Fibroblast of lung (primary cell): ENCODE results near the gene MAN1A1. TPM values are rescaled to one million over a fixed set of nuclear protein-coding genes. Genes with fewer than 3 reads are reported as not detected.
A peak's percentile ranks its signal among the peaks of the same experiment; 100 is the strongest.

ENCODE experiments used
- DNase-seq, 2 donors: peaks; one replicate each; pipeline versions ENCODE4 v3.0.0 to v3.0.0-alpha.2; 2010; ENCODE audit warnings: low read depth in 2 of 2
- H2AFZ ChIP-seq: 2 replicates; pipeline ENCODE4 v1.5.1; 2012; ENCODE audit warnings: low read length, control low read depth, inconsistent platforms
- H3K27ac ChIP-seq: 2 replicates; pipeline ENCODE4 v1.5.1; 2011; ENCODE audit warnings: low read length, control low read depth; ENCODE audit not compliant: insufficient read depth
- H3K27me3 ChIP-seq: 2 replicates; pipeline ENCODE4 v1.5.1; 2011; ENCODE audit warnings: mild to moderate bottlenecking, low read length; ENCODE audit not compliant: control insufficient read depth, insufficient read depth
- H3K36me3 ChIP-seq: 2 replicates; pipeline ENCODE4 v1.5.1; 2011; ENCODE audit warnings: low read length; ENCODE audit not compliant: control insufficient read depth, insufficient read depth
- H3K4me1 ChIP-seq: 2 replicates; pipeline ENCODE4 v1.5.1; 2011; ENCODE audit warnings: low read length; ENCODE audit not compliant: control insufficient read depth, insufficient read depth; ENCODE audit errors: extremely low read depth
- H3K4me2 ChIP-seq: 2 replicates; pipeline ENCODE4 v1.5.1; 2011; ENCODE audit warnings: low read length, control low read depth; ENCODE audit not compliant: insufficient read depth; ENCODE audit errors: extremely low read depth
- H3K4me3 ChIP-seq, 4 experiments: fragments of 200-600 bp in 1 of 4; sonication (generic) in 1 of 4; replicated peaks in 1 of 4; 2 replicates each; pipeline ENCODE4 v1.5.1; 2011 to 2016; ENCODE audit warnings: low read length in 4 of 4, low read depth in 3 of 4, mild to moderate bottlenecking in 3 of 4, control low read depth in 2 of 4, inconsistent platforms in 1 of 4, mixed read lengths in 1 of 4; ENCODE audit not compliant: insufficient read depth in 1 of 4; ENCODE audit errors: control extremely low read depth in 1 of 4
- H3K79me2 ChIP-seq: 2 replicates; pipeline ENCODE4 v1.5.1; 2012; ENCODE audit warnings: mild to moderate bottlenecking, low read length, inconsistent platforms; ENCODE audit not compliant: control insufficient read depth, insufficient read depth
- H3K9ac ChIP-seq: 2 replicates; pipeline ENCODE4 v1.5.1; 2011; ENCODE audit warnings: mild to moderate bottlenecking, low read length, control low read depth; ENCODE audit not compliant: insufficient read depth
- H3K9me3 ChIP-seq: 2 replicates; pipeline ENCODE4 v1.5.1; 2012; ENCODE audit warnings: low read depth, low read length; ENCODE audit not compliant: control insufficient read depth, insufficient read depth
- H4K20me1 ChIP-seq: 2 replicates; pipeline ENCODE4 v1.5.1; 2011; ENCODE audit warnings: low read length; ENCODE audit not compliant: control insufficient read depth, insufficient read depth; ENCODE audit errors: extremely low read depth
- EZH2 ChIP-seq: IDR thresholded peaks from 2 replicates; pipeline ENCODE4 v1.5.1; 2012; ENCODE audit warnings: low read length, control low read depth, mild to moderate bottlenecking; ENCODE audit errors: missing control alignments
- polyA plus RNA-seq, 2 donors: library from polyadenylated mRNA; depleted of rRNA in 1 of 2; stranded (reverse) in 1 of 2; unstranded in 1 of 2; fragments of >200 nt; gene quantifications; 2 replicates each; pipeline ENCODE4 v1.2.1, GENCODE V29; 2011 to 2012; ENCODE audit warnings: missing spikeins in 1 of 2
- total RNA-seq: library from RNA; depleted of rRNA; stranded (reverse); fragments of >200 nt; gene quantifications from 2 replicates; pipeline ENCODE4 v1.2.1, GENCODE V29; 2014
- TF ChIP-seq, protein P1 (sequence below), 2 donors: IDR thresholded peaks in 1 of 2; conservative IDR thresholded peaks in 1 of 2; 1 replicate in 1 of 2; 2 replicates in 1 of 2; pipeline ENCODE4 v1.5.1; 2011 to 2012; ENCODE audit warnings: low read length in 2 of 2, control low read depth in 1 of 2, inconsistent platforms in 1 of 2, low read depth in 1 of 2, mild to moderate bottlenecking in 1 of 2

Gene MAN1A1
- total and polyA plus RNA-seq, 2 donors (not counting 1 experiment from before 2014, with no cell fraction given) = 39.5 to 120 TPM

DNA sequence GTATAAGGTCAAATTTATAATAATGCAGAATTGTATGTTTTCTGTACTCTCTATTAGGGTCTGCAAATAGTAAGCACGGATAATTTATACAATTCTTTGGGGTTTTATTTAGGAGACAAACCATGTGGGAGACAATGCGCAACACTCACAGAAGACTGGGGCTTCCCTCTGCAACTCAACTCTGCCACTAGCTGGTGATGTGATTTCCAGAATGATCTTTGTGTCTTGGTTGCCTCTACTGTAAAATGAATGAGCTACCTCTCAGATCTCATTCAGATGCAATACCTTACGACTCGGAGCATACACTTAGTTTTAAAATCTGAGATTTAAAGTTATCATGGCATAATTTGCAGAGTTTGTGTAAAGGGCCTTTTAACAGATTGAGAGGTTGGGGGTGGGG, 6.4 kb downstream of the MAN1A1 start:
- H3K27me3 ChIP-seq = no peaks in the 10 kb centered on the region
- TF ChIP-seq, protein P1, sequence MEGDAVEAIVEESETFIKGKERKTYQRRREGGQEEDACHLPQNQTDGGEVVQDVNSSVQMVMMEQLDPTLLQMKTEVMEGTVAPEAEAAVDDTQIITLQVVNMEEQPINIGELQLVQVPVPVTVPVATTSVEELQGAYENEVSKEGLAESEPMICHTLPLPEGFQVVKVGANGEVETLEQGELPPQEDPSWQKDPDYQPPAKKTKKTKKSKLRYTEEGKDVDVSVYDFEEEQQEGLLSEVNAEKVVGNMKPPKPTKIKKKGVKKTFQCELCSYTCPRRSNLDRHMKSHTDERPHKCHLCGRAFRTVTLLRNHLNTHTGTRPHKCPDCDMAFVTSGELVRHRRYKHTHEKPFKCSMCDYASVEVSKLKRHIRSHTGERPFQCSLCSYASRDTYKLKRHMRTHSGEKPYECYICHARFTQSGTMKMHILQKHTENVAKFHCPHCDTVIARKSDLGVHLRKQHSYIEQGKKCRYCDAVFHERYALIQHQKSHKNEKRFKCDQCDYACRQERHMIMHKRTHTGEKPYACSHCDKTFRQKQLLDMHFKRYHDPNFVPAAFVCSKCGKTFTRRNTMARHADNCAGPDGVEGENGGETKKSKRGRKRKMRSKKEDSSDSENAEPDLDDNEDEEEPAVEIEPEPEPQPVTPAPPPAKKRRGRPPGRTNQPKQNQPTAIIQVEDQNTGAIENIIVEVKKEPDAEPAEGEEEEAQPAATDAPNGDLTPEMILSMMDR (conservative IDR thresholded peaks at IDR 0.05 in 1 of 2, IDR thresholded peaks at IDR 0.05 in 1 of 2; ENCODE audit: low read depth in 1 of 2, low read length in 2 of 2) = peak in 1 of 2 donors; percentile 24
- TF ChIP-seq EZH2 = no peak
- H2AFZ ChIP-seq = no peak overlapping the region
- no peaks in the 10 kb centered on the region for H3K9me3 ChIP-seq
- no peak overlapping the region for H3K4me2 ChIP-seq
- no peaks in the 10 kb centered on the region for H4K20me1 ChIP-seq
- H3K4me1 ChIP-seq = peaks cover 3% of the 10 kb centered on the region
- no peak overlapping the region for H3K27ac ChIP-seq
- no peak overlapping the region for H3K4me3 ChIP-seq
- no peak for DNase-seq
- H3K36me3 ChIP-seq = no peaks in the 10 kb centered on the region
- H3K9ac ChIP-seq = no peak overlapping the region
- H3K79me2 ChIP-seq = peaks cover 14% of the 10 kb centered on the region

DNA sequence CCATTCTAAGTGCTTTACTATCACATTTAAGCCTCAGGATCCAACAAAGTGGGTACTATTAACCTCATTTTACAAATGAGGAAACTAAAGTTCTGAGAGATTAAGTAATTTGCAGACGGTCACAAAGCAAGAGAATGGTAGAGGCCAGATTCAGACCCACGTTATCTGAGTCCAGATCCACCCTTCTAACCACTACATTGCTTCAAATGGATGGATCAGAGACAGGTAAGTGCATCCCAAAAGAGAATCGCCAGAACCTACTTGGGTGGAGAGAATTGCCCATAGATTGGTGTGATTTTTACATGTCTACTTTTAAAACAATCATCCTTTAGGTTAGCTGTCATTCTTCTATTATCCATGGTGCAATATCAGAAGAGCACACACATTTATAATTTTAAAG, 7.1 kb downstream of the MAN1A1 start:
- H3K9ac ChIP-seq = no peak overlapping the region
- H3K36me3 ChIP-seq = no peaks in the 10 kb centered on the region
- H3K27ac ChIP-seq = no peak overlapping the region
- no peak overlapping the region for H3K4me2 ChIP-seq
- no peak overlapping the region for H2AFZ ChIP-seq
- H3K9me3 ChIP-seq = no peaks in the 10 kb centered on the region
- H3K27me3 ChIP-seq = no peaks in the 10 kb centered on the region
- DNase-seq = no peak
- H3K79me2 ChIP-seq = peaks cover 7% of the 10 kb centered on the region
- H3K4me1 ChIP-seq = no peaks in the 10 kb centered on the region
- no peak overlapping the region for H3K4me3 ChIP-seq
- no peaks in the 10 kb centered on the region for H4K20me1 ChIP-seq
- TF ChIP-seq EZH2 = no peak
- TF ChIP-seq, protein P1 (conservative IDR thresholded peaks at IDR 0.05 in 1 of 2, IDR thresholded peaks at IDR 0.05 in 1 of 2; ENCODE audit: low read depth in 1 of 2, low read length in 2 of 2) = no peak

DNA sequence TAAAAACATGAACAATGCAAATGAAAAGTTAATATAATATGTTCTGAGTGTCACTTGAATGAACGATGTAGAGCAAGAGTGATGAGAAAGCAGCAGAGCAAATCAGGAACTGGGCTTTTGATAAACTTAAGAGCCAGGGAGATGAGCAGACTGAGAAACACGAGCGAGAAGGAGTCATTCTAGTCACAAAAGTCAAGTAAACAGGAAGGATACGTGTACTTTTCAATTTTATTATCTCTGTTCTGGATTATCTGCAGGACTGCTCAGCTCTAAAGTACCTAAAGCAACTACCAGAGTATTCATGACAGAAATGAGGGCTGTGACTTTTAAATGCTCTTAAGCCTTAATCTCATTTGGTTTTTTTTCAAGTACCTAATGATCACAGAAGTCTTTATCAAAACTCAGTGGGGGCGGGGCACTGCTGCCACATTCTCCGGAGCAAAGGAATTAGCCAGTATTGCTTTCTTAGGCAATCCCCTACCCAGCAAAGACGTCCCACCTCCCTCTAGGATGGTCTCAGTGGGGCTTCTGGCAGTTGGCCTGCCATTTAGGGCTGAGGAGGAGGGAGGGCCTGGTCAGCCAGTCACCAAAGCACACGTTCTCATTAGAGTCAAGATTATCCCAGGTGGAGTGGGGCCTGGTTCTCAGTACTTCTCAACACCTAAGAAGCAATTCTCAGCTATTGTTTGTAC, 8.6 kb downstream of the MAN1A1 start:
- H2AFZ ChIP-seq = no peak overlapping the region
- H3K4me3 ChIP-seq = no peak overlapping the region
- no peak overlapping the region for H3K4me2 ChIP-seq
- no peaks in the 10 kb centered on the region for H3K36me3 ChIP-seq
- H4K20me1 ChIP-seq = no peaks in the 10 kb centered on the region
- H3K9me3 ChIP-seq = no peaks in the 10 kb centered on the region
- no peak overlapping the region for H3K9ac ChIP-seq
- no peak for DNase-seq
- no peaks in the 10 kb centered on the region for H3K4me1 ChIP-seq
- H3K27ac ChIP-seq = no peak overlapping the region
- H3K79me2 ChIP-seq = peaks cover 3% of the 10 kb centered on the region
- H3K27me3 ChIP-seq = no peaks in the 10 kb centered on the region
- TF ChIP-seq, protein P1 (conservative IDR thresholded peaks at IDR 0.05 in 1 of 2, IDR thresholded peaks at IDR 0.05 in 1 of 2; ENCODE audit: low read depth in 1 of 2, low read length in 2 of 2) = no peak
- TF ChIP-seq EZH2 = no peak
